Caki2 (cell line): ENCODE data around the gene RAB3IL1. TPM values are rescaled to one million over a fixed set of nuclear protein-coding genes. Genes with fewer than 3 reads are reported as not detected.
"Not testable (repeated sequence)": the region's sequence is repeated elsewhere in the genome, so short reads cannot be mapped to it uniquely, and the experiment has no call there.

Source experiments
- DNase-seq: peaks from one replicate; pipeline ENCODE4 v3.0.0-alpha.2; 2015; ENCODE audit warnings: low read depth
- in situ Hi-C: cut with HindIII; loops from 2 replicates; pipeline ENCODE4 v1.10.0; 2016; ENCODE audit warnings: low sequenced_read_pairs, low pct_unique_long_range_greater_than_20kb, mixed read lengths
- total RNA-seq: library from RNA; depleted of rRNA; stranded (reverse); fragments of >200 nt; shearing (Covaris generic); gene quantifications from 2 replicates; pipeline ENCODE4 v1.2.3, GENCODE V29; 2014; ENCODE audit warnings: low replicate concordance

Gene RAB3IL1
- total RNA-seq, 1 experiment from 2014 or later: 9.6 TPM

DNA sequence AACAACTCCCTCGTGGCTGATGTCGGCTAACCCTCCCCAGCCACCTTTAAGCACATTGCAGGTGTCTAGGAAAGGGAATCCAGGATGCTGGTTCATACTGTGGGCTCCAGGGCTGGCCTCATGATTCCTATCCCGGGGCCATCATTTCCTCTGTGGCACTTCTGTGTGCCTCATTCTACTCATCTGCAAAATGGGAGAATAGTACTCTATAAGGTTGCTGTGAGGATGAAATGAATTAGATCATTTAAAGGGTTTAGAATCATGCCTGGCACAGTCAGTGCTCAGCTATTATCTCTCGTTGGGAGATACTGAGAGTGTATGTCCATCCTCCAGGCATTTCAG lies 21.7 kb downstream of the RAB3IL1 start:
- in situ Hi-C loops: no loop called here
- DNase-seq: no peak

GRCh38 chr11:61895046-61895717 lies 22.2 kb downstream of the RAB3IL1 start:
- in situ Hi-C loops: no loop called here
- DNase-seq: no peak

GRCh38 chr11:61893981-61894380 lies 23.4 kb downstream of the RAB3IL1 start:
- in situ Hi-C loops: no loop called here
- peak; percentile 45 for DNase-seq

- DNase-seq: no peak
- in situ Hi-C loops: no loop called here
These were observed 25.3 kb downstream of the RAB3IL1 start for GRCh38 chr11:61892085-61892370.

GRCh38 chr11:61891331-61892084 lies 25.9 kb downstream of the RAB3IL1 start, which contains the start of gene FADS3:
Gene FADS3 (minus strand): TSS chr11:61891545. CDS start chr11:61891381, 164 bp downstream.
- in situ Hi-C loops: no loop called here
- DNase-seq: peak; percentile 87

- in situ Hi-C loops: no loop called here
- DNase-seq: peak; percentile 59
These were observed 26.6 kb downstream of the RAB3IL1 start for GRCh38 chr11:61890529-61891330.

DNA sequence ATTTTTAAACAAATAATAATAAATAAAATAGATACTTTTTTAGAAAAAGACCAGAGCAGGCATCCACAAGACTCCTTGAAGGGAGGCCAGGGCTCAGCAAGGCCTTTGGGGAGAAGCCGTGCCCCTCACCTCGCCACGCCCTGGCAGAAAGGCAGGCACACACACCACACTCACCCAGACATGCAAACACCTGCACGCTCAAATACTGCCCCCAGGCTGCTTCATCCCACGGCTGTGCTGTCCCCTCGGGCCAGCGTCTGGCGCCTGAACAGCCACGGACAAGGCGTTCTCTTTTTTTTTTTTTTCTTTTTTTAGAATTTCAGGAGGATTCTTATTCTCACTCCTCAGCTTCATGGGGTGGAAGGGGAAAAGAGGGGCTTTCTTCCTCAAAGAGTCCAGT lies 27.5 kb downstream of the RAB3IL1 start:
- in situ Hi-C loops: no loop called here

GRCh38 chr11:61888590-61888989 lies 28.8 kb downstream of the RAB3IL1 start:
- DNase-seq: no peak
- in situ Hi-C loops: no loop called here

More for the DNA sequence above, 27.5 kb downstream of the RAB3IL1 start:
- DNase-seq: no peak

DNA sequence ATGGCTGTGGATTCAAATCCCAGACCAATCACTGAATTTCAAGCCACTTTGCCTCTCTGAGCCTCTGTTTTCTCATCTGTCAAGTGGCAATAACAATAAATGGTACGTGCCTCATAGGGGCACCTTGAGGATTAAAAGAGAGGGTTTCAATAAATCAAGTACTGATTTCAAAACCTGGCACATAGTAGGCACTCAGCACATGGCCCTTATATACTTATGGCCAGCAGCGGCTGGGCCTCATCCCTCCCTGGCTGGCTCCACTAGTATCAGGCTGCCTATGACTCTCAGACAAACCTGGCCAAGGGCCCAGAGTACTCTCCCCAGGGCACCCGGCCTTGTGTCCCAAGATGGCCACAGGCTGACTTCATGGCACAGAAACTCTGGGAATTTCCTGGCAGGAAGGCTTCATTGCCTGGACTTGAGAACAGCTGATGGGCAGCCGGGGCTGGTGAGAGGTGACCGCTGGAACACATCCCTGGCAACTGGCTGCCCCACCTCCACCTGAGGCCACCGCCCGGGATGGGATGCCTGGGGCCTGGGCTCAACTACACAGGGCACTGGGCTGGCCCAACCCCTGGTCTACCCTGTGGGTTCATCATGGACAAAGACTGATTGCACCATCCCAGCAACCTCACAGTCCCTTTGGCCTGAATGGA lies 29.4 kb downstream of the RAB3IL1 start:
- DNase-seq: peak; percentile 61
- in situ Hi-C loops: no loop called here

GRCh38 chr11:61886643-61887042 lies 30.7 kb downstream of the RAB3IL1 start:
- in situ Hi-C loops: no loop called here
- no peak for DNase-seq

DNA sequence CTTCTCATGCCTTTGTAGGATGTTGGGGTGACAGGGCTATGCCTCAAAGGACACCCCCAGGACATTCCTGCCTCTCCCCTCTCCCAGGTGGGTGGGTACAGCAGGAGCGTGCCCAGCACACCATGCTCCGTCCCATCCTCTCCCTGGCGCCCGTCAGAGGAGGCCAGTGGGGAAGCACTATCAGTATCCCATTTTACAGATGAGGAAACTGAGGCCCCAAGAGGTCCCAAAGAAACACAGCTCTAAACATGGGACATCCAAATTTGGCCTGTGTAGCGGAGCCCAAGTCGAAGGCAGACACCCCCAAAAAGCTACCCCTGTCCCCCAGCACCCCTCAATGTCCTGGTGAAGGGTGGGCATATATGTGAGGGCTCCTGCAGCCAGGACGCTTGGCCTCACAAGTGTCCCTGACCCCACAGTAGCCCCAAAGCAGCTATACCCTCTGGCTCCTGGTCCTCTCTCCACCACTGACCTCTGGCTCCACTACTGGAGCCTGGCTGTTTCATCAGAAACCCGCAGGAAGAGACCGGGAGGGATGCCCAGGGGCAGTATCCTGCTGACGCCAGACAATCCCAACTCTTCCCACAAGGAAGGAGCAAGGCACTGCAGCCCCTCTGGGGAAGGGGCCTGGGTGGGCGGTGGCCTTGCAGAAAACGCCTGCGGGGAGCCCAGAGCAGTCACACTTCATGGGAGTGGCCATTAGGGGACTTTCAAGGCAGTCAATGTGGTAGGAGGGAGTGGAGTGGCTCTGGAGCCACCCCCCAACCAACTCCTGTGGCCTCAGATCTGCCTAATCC lies 31.4 kb downstream of the RAB3IL1 start:
- in situ Hi-C loops: no loop called here

GRCh38 chr11:61885166-61885778 lies 32.1 kb downstream of the RAB3IL1 start:
- in situ Hi-C loops: no loop called here
- no peak for DNase-seq

More for the DNA sequence above, 31.4 kb downstream of the RAB3IL1 start:
- no peak for DNase-seq

DNA sequence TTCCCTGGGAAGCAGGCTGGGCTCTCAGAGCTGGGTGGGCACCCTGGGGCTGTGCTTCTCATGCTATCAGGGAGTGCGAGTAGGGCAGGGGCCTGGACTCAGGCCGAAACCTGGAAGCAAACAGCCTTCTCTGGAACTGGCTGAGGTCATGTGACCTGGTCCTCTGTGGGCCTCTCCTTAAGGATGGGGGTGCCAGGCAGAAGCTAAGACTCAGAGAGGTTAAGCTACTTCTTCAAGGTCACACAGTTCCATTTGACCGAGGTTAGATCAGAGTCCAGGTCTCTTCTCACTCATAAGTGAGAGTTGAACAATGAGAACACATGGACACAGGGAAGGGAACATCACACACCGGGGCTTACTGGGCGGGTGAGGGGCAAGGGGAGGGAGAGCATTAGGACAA lies 33.4 kb downstream of the RAB3IL1 start:
- in situ Hi-C loops: no loop called here

GRCh38 chr11:61883327-61883726 lies 34.0 kb downstream of the RAB3IL1 start:
- in situ Hi-C loops: no loop called here
- no peak for DNase-seq

More for the DNA sequence above, 33.4 kb downstream of the RAB3IL1 start:
- no peak for DNase-seq

DNA sequence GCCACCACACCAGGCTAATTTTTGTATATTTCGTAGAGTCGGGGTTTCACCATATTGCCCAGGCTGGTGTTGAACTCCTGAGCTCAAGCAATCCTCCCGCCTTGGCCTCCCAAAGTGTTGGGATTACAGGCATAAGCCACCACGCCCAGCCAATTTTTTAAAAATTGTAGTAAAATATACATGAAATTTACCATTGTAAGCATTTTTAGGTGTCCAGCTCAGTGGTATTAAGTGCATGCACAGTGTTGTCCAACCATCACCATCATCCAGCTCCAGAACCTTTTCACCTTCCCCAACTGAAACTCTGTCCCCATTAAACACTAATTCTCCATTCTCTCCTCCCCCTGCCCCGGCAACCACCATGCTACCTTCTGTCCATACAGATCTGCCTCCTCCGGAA lies 34.5 kb downstream of the RAB3IL1 start:
- in situ Hi-C loops: no loop called here
- no peak for DNase-seq

GRCh38 chr11:61882267-61882666 lies 35.1 kb downstream of the RAB3IL1 start:
- DNase-seq, in situ Hi-C loops: not testable (repeated sequence)

GRCh38 chr11:61881397-61881796 lies 36.0 kb downstream of the RAB3IL1 start:
- in situ Hi-C loops: no loop called here
- no peak for DNase-seq

GRCh38 chr11:61880454-61880853 lies 36.9 kb downstream of the RAB3IL1 start:
- in situ Hi-C loops: no loop called here
- no peak for DNase-seq
